ENCODE measurements around the gene PTCD3. TPM values are rescaled to one million over a fixed set of nuclear protein-coding genes. Genes with fewer than 3 reads are reported as not detected.

The PTCD3 gene
- polyA plus RNA-seq, 1 of the 3 experiments (the other 2 are of a cell fraction) = 44.5 TPM

- TF ChIP-seq RXRA (IDR thresholded peaks at IDR 0.05; ENCODE audit: borderline replicate concordance, low read depth) = no peak
Measured at GRCh38 chr2:86107031-86107430, 996 bp downstream of the PTCD3 start (continued).

GRCh38 chr2:86118130-86118529, 12.1 kb downstream of the PTCD3 start:
- Histone ChIP-seq H4K20me1 (ENCODE audit: insufficient read depth) (no peaks in the 10 kb centered on the region), H3K9me3 (no peaks in the 10 kb centered on the region), H3K4me2 (no peak overlapping the region), H3K27ac (ENCODE audit: low read depth in 2 of 2, low read length in 1 of 2) (no peak overlapping the region), H3K27me3 (ENCODE audit: insufficient read depth) (no peaks in the 10 kb centered on the region), H3K4me3 (ENCODE audit: low read depth in 2 of 2, low read length in 1 of 2) (no peak overlapping the region), H3F3A (replicated peaks; ENCODE audit: insufficient read depth) (peaks cover 7% of the 10 kb centered on the region), H3K4me1 (ENCODE audit: control insufficient read depth in 1 of 2, insufficient read depth in 2 of 2, low read depth in 1 of 2, low read length in 1 of 2) (no peaks in the 10 kb centered on the region), H2AFZ (ENCODE audit: low read depth) (no peak overlapping the region), H3K79me2 (ENCODE audit: insufficient read depth) (peaks cover 34% of the 10 kb centered on the region), H3K9ac (no peak overlapping the region), H3K36me3 (replicated peaks in 1 of 2; ENCODE audit: control insufficient read depth in 1 of 2, insufficient read depth in 2 of 2, low read length in 1 of 2) (peaks cover 79 to 84% of the 10 kb centered on the region in 2 experiments), H3K9me2 (no peaks in the 10 kb centered on the region)
- WGBS (ENCODE audit: low lambda C conversion rate) = 98% methylated on average over 2 of the region's 2 CpGs
- POLR2A ChIA-PET = no interaction called here
- no peak for TF ChIP-seq RCOR1 (IDR thresholded peaks at IDR 0.05; ENCODE audit: low read length)
- TF ChIP-seq FOXM1 (IDR thresholded peaks at IDR 0.05; ENCODE audit: low read depth) = no peak
- no peak for TF ChIP-seq CHD2 (IDR thresholded peaks at IDR 0.05; ENCODE audit: low read length, partially characterized antibody)
- no peak for TF ChIP-seq GABPA (IDR thresholded peaks at IDR 0.05; ENCODE audit: low read depth)
- no peak for TF ChIP-seq RFX5 (IDR thresholded peaks at IDR 0.05; ENCODE audit: low read length)
- TF ChIP-seq REST (IDR thresholded peaks at IDR 0.05; ENCODE audit: low read depth, low read length) = no peak
- no peak for TF ChIP-seq PBX3 (IDR thresholded peaks at IDR 0.05)
- no peak for TF ChIP-seq FOSL2 (IDR thresholded peaks at IDR 0.05; ENCODE audit: borderline replicate concordance, low read depth)
- TF ChIP-seq EZH2phosphoT487 (IDR thresholded peaks at IDR 0.05; ENCODE audit: borderline replicate concordance, low read depth) = no peak
- no peak for TF ChIP-seq EP300 (IDR thresholded peaks at IDR 0.05; ENCODE audit: borderline replicate concordance in 1 of 2, low read depth in 1 of 2, low read length in 1 of 2)
- no peak for TF ChIP-seq TEAD4 (IDR thresholded peaks at IDR 0.05; ENCODE audit: borderline replicate concordance, insufficient read depth)
- TF ChIP-seq ZBTB33 (IDR thresholded peaks at IDR 0.05; ENCODE audit: borderline replicate concordance, low read depth) = no peak
- TF ChIP-seq MAX (IDR thresholded peaks at IDR 0.05; ENCODE audit: low read depth) = no peak
- no peak for TF ChIP-seq USF2 (IDR thresholded peaks at IDR 0.05; ENCODE audit: borderline replicate concordance, low read depth, low read length)
- no peak for TF ChIP-seq IRF3 (IDR thresholded peaks at IDR 0.05; ENCODE audit: low read depth, low read length)
- no peak for TF ChIP-seq RXRA (IDR thresholded peaks at IDR 0.05; ENCODE audit: borderline replicate concordance, low read depth)
- DNase-seq = no peak
- CTCF ChIA-PET = no interaction called here
